Loucy (cell line): ENCODE results near the gene SNTA1.

Experiments used
- EZH2phosphoT487 ChIP-seq: fragments of 200-600 bp; IDR thresholded peaks from 2 replicates; pipeline ENCODE4 v1.6.1; 2018; ENCODE audit warnings: antibody characterized with exemption, mild to moderate bottlenecking, moderate library complexity, borderline replicate concordance
- TF ChIP-seq, protein P1 (sequence below): fragments of 200-600 bp; sonication (generic); conservative IDR thresholded peaks from 2 replicates; pipeline ENCODE4 v1.5.1; 2014; ENCODE audit warnings: mild to moderate bottlenecking, antibody characterized with exemption, low read length

- TF ChIP-seq, protein P1, sequence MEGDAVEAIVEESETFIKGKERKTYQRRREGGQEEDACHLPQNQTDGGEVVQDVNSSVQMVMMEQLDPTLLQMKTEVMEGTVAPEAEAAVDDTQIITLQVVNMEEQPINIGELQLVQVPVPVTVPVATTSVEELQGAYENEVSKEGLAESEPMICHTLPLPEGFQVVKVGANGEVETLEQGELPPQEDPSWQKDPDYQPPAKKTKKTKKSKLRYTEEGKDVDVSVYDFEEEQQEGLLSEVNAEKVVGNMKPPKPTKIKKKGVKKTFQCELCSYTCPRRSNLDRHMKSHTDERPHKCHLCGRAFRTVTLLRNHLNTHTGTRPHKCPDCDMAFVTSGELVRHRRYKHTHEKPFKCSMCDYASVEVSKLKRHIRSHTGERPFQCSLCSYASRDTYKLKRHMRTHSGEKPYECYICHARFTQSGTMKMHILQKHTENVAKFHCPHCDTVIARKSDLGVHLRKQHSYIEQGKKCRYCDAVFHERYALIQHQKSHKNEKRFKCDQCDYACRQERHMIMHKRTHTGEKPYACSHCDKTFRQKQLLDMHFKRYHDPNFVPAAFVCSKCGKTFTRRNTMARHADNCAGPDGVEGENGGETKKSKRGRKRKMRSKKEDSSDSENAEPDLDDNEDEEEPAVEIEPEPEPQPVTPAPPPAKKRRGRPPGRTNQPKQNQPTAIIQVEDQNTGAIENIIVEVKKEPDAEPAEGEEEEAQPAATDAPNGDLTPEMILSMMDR = no peak
- no peak for TF ChIP-seq EZH2phosphoT487
Measured at GRCh38 chr20:33401184-33401920, 42.2 kb downstream of the SNTA1 start, which contains the start of gene CDK5RAP1.
